HEK293 (cell line): ENCODE results near the gene PGM1.

Source experiments
- CTCF ChIP-seq: fragments of 450-650 bp; formaldehyde crosslinking; IDR thresholded peaks from 2 replicates; pipeline ENCODE4 v1.5.1; 2016; ENCODE audit warnings: missing biosample characterization, missing genetic modification characterization
- SCRT1 ChIP-seq: fragments of 450-650 bp; formaldehyde crosslinking; IDR thresholded peaks from 2 replicates; pipeline ENCODE4 v1.5.1; 2016; ENCODE audit warnings: missing biosample characterization, missing genetic modification characterization, borderline replicate concordance
- TRIM28 ChIP-seq: IDR thresholded peaks from 2 replicates; pipeline ENCODE4 v1.6.1; 2011; ENCODE audit warnings: low read length, control low read depth, borderline replicate concordance
- ZNF19 ChIP-seq: fragments of 450-650 bp; formaldehyde crosslinking; IDR thresholded peaks from 2 replicates; pipeline ENCODE4; 2016; ENCODE audit warnings: missing biosample characterization, missing genetic modification characterization, low read depth
- ZNF248 ChIP-seq: fragments of 450-650 bp; formaldehyde crosslinking; IDR thresholded peaks from 2 replicates; pipeline ENCODE4 v1.5.1; 2017; ENCODE audit warnings: missing biosample characterization, missing genetic modification characterization
- ZNF274 ChIP-seq, 2 experiments: fragments of 200-500 bp in 1 of 2; fragments of 450-650 bp in 1 of 2; sonication (Bioruptor generic) in 1 of 2; formaldehyde crosslinking in 1 of 2; IDR thresholded peaks; 2 replicates each; pipeline versions ENCODE4 v1.5.1 to v1.6.1; 2014 to 2016; ENCODE audit warnings: borderline replicate concordance in 1 of 2, inconsistent platforms in 1 of 2, low read length in 1 of 2, missing biosample characterization in 1 of 2, missing genetic modification characterization in 1 of 2
- ZNF423 ChIP-seq: fragments of 450-650 bp; formaldehyde crosslinking; IDR thresholded peaks from 2 replicates; pipeline ENCODE4 v1.5.1; 2016; ENCODE audit warnings: missing biosample characterization, missing genetic modification characterization
- ZNF530 ChIP-seq: fragments of 450-650 bp; formaldehyde crosslinking; IDR thresholded peaks from 2 replicates; pipeline ENCODE4 v1.5.1; 2016; ENCODE audit warnings: low read depth, missing biosample characterization, missing genetic modification characterization
- ZNF596 ChIP-seq: fragments of 450-650 bp; IDR thresholded peaks from 2 replicates; pipeline ENCODE4 v1.5.0; 2018; ENCODE audit warnings: missing biosample characterization, mild to moderate bottlenecking, missing genetic modification characterization, moderate library complexity
- ZNF660 ChIP-seq: fragments of 450-650 bp; IDR thresholded peaks from 2 replicates; pipeline ENCODE4 v1.5.1; 2018; ENCODE audit warnings: missing biosample characterization, mild to moderate bottlenecking, missing genetic modification characterization
- ZNF707 ChIP-seq: fragments of 450-650 bp; formaldehyde crosslinking; IDR thresholded peaks from 2 replicates; pipeline ENCODE4 v1.5.1; 2016; ENCODE audit warnings: missing biosample characterization, missing genetic modification characterization
- ZSCAN23 ChIP-seq: fragments of 450-650 bp; formaldehyde crosslinking; IDR thresholded peaks from 2 replicates; pipeline ENCODE4 v1.5.1; 2016; ENCODE audit warnings: missing biosample characterization, missing genetic modification characterization
- TF ChIP-seq, protein P1 (sequence below): fragments of 450-650 bp; formaldehyde crosslinking; IDR thresholded peaks from 2 replicates; pipeline ENCODE4 v1.5.1; 2016; ENCODE audit warnings: missing biosample characterization, missing genetic modification characterization
- TF ChIP-seq, protein P2 (sequence below): IDR thresholded peaks from 2 replicates; pipeline ENCODE4 v1.6.1; 2011; ENCODE audit warnings: mild to moderate bottlenecking, low read depth, low read length, borderline replicate concordance

GRCh38 chr1:63599799-63600198 is 6.6 kb downstream of the PGM1 start:
- TF ChIP-seq ZNF274 (IDR thresholded peaks at IDR 0.05; ENCODE audit: low read length) (no peak), ZNF274 (tag by site-specific recombination; IDR thresholded peaks at IDR 0.05; ENCODE audit: borderline replicate concordance) (no peak), CTCF (tag by site-specific recombination) (no peak), ZNF19 (no peak), ZNF423 (no peak), SCRT1 (tag by site-specific recombination) (no peak), ZNF596 (no peak), ZSCAN23 (no peak), ZNF707 (tag by site-specific recombination) (no peak), ZNF660 (no peak), ZNF248 (tag by site-specific recombination) (no peak), TRIM28 (no peak), ZNF530 (no peak)
- TF ChIP-seq, protein P1, sequence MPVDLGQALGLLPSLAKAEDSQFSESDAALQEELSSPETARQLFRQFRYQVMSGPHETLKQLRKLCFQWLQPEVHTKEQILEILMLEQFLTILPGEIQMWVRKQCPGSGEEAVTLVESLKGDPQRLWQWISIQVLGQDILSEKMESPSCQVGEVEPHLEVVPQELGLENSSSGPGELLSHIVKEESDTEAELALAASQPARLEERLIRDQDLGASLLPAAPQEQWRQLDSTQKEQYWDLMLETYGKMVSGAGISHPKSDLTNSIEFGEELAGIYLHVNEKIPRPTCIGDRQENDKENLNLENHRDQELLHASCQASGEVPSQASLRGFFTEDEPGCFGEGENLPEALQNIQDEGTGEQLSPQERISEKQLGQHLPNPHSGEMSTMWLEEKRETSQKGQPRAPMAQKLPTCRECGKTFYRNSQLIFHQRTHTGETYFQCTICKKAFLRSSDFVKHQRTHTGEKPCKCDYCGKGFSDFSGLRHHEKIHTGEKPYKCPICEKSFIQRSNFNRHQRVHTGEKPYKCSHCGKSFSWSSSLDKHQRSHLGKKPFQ (tag by site-specific recombination) = no peak
- TF ChIP-seq, protein P2, sequence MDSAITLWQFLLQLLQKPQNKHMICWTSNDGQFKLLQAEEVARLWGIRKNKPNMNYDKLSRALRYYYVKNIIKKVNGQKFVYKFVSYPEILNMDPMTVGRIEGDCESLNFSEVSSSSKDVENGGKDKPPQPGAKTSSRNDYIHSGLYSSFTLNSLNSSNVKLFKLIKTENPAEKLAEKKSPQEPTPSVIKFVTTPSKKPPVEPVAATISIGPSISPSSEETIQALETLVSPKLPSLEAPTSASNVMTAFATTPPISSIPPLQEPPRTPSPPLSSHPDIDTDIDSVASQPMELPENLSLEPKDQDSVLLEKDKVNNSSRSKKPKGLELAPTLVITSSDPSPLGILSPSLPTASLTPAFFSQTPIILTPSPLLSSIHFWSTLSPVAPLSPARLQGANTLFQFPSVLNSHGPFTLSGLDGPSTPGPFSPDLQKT = no peak
